ENCODE results near the gene EMC6.

EMC6 gene

GRCh38 chr17:3668279-3669084 lies at the start of gene EMC6, which contains the start of gene TAX1BP3:
TSS of gene EMC6 (plus strand) at chr17:3668812. CDS start at chr17:3669147, 335 bp downstream.
TSS of gene TAX1BP3 (minus strand) at chr17:3668578. CDS start at chr17:3668526, 52 bp downstream.
- peak; percentile 99 for DNase-seq (ENCODE audit: low spot score)

GRCh38 chr17:3621146-3621720 lies 47.4 kb upstream of the EMC6 start:
- no peak for DNase-seq (ENCODE audit: low spot score)

GRCh38 chr17:3622977-3623594 lies 45.5 kb upstream of the EMC6 start:
- no peak for DNase-seq (ENCODE audit: low spot score)

- no peak for DNase-seq (ENCODE audit: low spot score)
These were observed 41.5 kb upstream of the EMC6 start for GRCh38 chr17:3626831-3627768.

GRCh38 chr17:3627769-3628167 lies 40.8 kb upstream of the EMC6 start:
- DNase-seq (ENCODE audit: low spot score), result no peak

GRCh38 chr17:3630781-3631180 lies 37.8 kb upstream of the EMC6 start:
- DNase-seq (ENCODE audit: low spot score), result no peak

GRCh38 chr17:3632287-3632686 lies 36.3 kb upstream of the EMC6 start:
- no peak for DNase-seq (ENCODE audit: low spot score)

- no peak for DNase-seq (ENCODE audit: low spot score)
These were observed 33.0 kb upstream of the EMC6 start for GRCh38 chr17:3635474-3636153.

GRCh38 chr17:3636154-3636907 lies 32.3 kb upstream of the EMC6 start, which contains the start of the genes CTNS and SHPK:
TSS of gene CTNS (plus strand) at chr17:3636760. CDS start at chr17:3640207, 3,447 bp downstream.
TSS of gene SHPK (minus strand) at chr17:3636250. CDS start at chr17:3636219, 31 bp downstream.
- DNase-seq (ENCODE audit: low spot score), result peak; percentile 98

GRCh38 chr17:3636908-3637373 lies 31.7 kb upstream of the EMC6 start:
- DNase-seq (ENCODE audit: low spot score), result no peak

GRCh38 chr17:3639981-3640596 lies 28.5 kb upstream of the EMC6 start:
- DNase-seq (ENCODE audit: low spot score), result no peak

- no peak for DNase-seq (ENCODE audit: low spot score)
These were observed 27.6 kb upstream of the EMC6 start for GRCh38 chr17:3641014-3641413.

GRCh38 chr17:3641717-3642486 lies 26.7 kb upstream of the EMC6 start:
- DNase-seq (ENCODE audit: low spot score), result no peak

GRCh38 chr17:3643889-3644349 lies 24.7 kb upstream of the EMC6 start:
- no peak for DNase-seq (ENCODE audit: low spot score)

GRCh38 chr17:3645310-3645709 lies 23.3 kb upstream of the EMC6 start:
- DNase-seq (ENCODE audit: low spot score), result no peak

GRCh38 chr17:3647251-3647650 lies 21.4 kb upstream of the EMC6 start:
- no peak for DNase-seq (ENCODE audit: low spot score)

- DNase-seq (ENCODE audit: low spot score), result no peak
These were observed 20.6 kb upstream of the EMC6 start for GRCh38 chr17:3647769-3648555.

GRCh38 chr17:3655766-3656165 lies 12.8 kb upstream of the EMC6 start:
- DNase-seq (ENCODE audit: low spot score), result no peak
